Neural cell (in vitro differentiated cells): ENCODE measurements around the gene CATSPERD. TPM values are rescaled to one million over a fixed set of nuclear protein-coding genes. Genes with fewer than 3 reads are reported as not detected.

Experiments
- H2AFZ ChIP-seq: fragments of 200-600, 300-800 bp; sonication (generic), shearing (Covaris generic); 2 replicates; pipeline ENCODE4 v1.6.0; 2014; ENCODE audit warnings: low read depth, mild to moderate bottlenecking, antibody characterized with exemption, low read length, moderate library complexity
- H3F3A ChIP-seq: fragments of 200-600 bp; shearing (Covaris generic); 2 replicates; pipeline ENCODE4 v1.6.1; 2016; ENCODE audit warnings: mild to moderate bottlenecking, moderate library complexity, mixed read lengths, antibody characterized with exemption, low read length; ENCODE audit not compliant: insufficient read depth, poor library complexity, severe bottlenecking
- H3K27ac ChIP-seq: fragments of 200-600, 300-800 bp; sonication (generic), shearing (Covaris generic); 2 replicates; pipeline ENCODE4 v1.5.1; 2014; ENCODE audit warnings: mild to moderate bottlenecking, low read length, moderate library complexity
- H3K27me3 ChIP-seq: fragments of 300-800, 200-600 bp; sonication (generic), shearing (Covaris generic); 2 replicates; pipeline ENCODE4 v1.6.0; 2014; ENCODE audit warnings: mild to moderate bottlenecking, low read depth, low read length, moderate library complexity; ENCODE audit not compliant: insufficient read depth
- H3K36me3 ChIP-seq: fragments of 300-800, 200-600 bp; sonication (generic), shearing (Covaris generic); 2 replicates; pipeline ENCODE4 v1.5.1; 2014; ENCODE audit warnings: mild to moderate bottlenecking, antibody characterized with exemption, low read length, moderate library complexity; ENCODE audit not compliant: insufficient read depth
- H3K4me2 ChIP-seq: fragments of 300-800, 200-600 bp; sonication (generic), shearing (Covaris generic); 2 replicates; pipeline ENCODE4 v1.6.0; 2014; ENCODE audit warnings: mild to moderate bottlenecking, low read length
- H3K4me3 ChIP-seq: fragments of 300-800, 200-600 bp; sonication (generic), shearing (Covaris generic); 2 replicates; pipeline ENCODE4 v1.5.1; 2014; ENCODE audit warnings: mild to moderate bottlenecking, low read length, moderate library complexity
- H3K79me2 ChIP-seq: fragments of 200-600 bp; shearing (Covaris generic); replicated peaks from 2 replicates; pipeline ENCODE4 v1.6.0; 2014; ENCODE audit warnings: mild to moderate bottlenecking, low read length, moderate library complexity; ENCODE audit not compliant: insufficient read depth
- H3K9ac ChIP-seq: fragments of 300-800, 200-600 bp; sonication (generic), shearing (Covaris generic); 2 replicates; pipeline ENCODE4 v1.6.1; 2016; ENCODE audit warnings: mild to moderate bottlenecking, low read length, mixed read lengths
- H3K9me2 ChIP-seq: fragments of 200-600 bp; shearing (Covaris generic); 2 replicates; pipeline ENCODE4 v1.6.1; 2016; ENCODE audit warnings: mild to moderate bottlenecking, low read length, mixed read lengths; ENCODE audit not compliant: insufficient read depth
- H3K9me3 ChIP-seq: fragments of 200-600, 300-800 bp; sonication (generic), shearing (Covaris generic); 2 replicates; pipeline ENCODE4 v1.6.1; 2016; ENCODE audit warnings: mild to moderate bottlenecking, mixed run types, low read length, moderate library complexity, mixed read lengths
- H4K20me1 ChIP-seq: fragments of 200-600 bp; shearing (Covaris generic); 2 replicates; pipeline ENCODE4 v1.6.1; 2016; ENCODE audit warnings: mild to moderate bottlenecking, mixed run types; ENCODE audit not compliant: insufficient read depth
- EP300 ChIP-seq: fragments of 450-650 bp; conservative IDR thresholded peaks from 2 replicates; pipeline ENCODE4 v1.6.1; 2014; ENCODE audit warnings: antibody characterized with exemption, mild to moderate bottlenecking, moderate library complexity; ENCODE audit not compliant: poor library complexity, severe bottlenecking
- EZH2 ChIP-seq: fragments of 200-600, 300-800 bp; shearing (Covaris generic), sonication (generic); IDR thresholded peaks from 2 replicates; pipeline ENCODE4 v1.6.1; 2014; ENCODE audit warnings: antibody characterized with exemption, low read length, borderline replicate concordance, mild to moderate bottlenecking; ENCODE audit not compliant: insufficient read depth, poor library complexity, severe bottlenecking
- MXI1 ChIP-seq: fragments of 450-650 bp; conservative IDR thresholded peaks from 2 replicates; pipeline ENCODE4 v1.6.1; 2014; ENCODE audit warnings: antibody characterized with exemption, mild to moderate bottlenecking; ENCODE audit not compliant: poor library complexity, severe bottlenecking
- POLR2AphosphoS5 ChIP-seq: IDR thresholded peaks from 2 replicates; pipeline ENCODE4 v1.6.1; 2012
- RAD21 ChIP-seq: fragments of 450-650 bp; conservative IDR thresholded peaks from 2 replicates; pipeline ENCODE4 v1.6.1; 2014; ENCODE audit warnings: antibody characterized with exemption, mild to moderate bottlenecking, moderate library complexity
- SMC3 ChIP-seq: fragments of 450-650 bp; conservative IDR thresholded peaks from 2 replicates; pipeline ENCODE4 v1.6.1; 2014; ENCODE audit warnings: antibody characterized with exemption, mild to moderate bottlenecking, moderate library complexity; ENCODE audit not compliant: poor library complexity
- TAF1 ChIP-seq: IDR thresholded peaks from 2 replicates; pipeline ENCODE4 v1.6.1; 2012; ENCODE audit warnings: low read depth
- polyA plus RNA-seq: library from polyadenylated mRNA; depleted of rRNA; stranded (reverse); fragments of >200 nt; gene quantifications from 2 replicates; pipeline ENCODE4 v1.2.3, GENCODE V29; 2014
- TF ChIP-seq, protein P1 (sequence below): fragments of 450-650 bp; IDR thresholded peaks from 2 replicates; pipeline ENCODE4 v1.5.1; 2014; ENCODE audit warnings: antibody characterized with exemption, mild to moderate bottlenecking, moderate library complexity; ENCODE audit not compliant: poor library complexity, severe bottlenecking
- TF ChIP-seq, protein P2 (sequence below): IDR thresholded peaks from 2 replicates; pipeline ENCODE4 v1.6.1; 2012; ENCODE audit warnings: borderline replicate concordance

Gene CATSPERD
- polyA plus RNA-seq, 1 donor from 2014 or later, result not detected

DNA sequence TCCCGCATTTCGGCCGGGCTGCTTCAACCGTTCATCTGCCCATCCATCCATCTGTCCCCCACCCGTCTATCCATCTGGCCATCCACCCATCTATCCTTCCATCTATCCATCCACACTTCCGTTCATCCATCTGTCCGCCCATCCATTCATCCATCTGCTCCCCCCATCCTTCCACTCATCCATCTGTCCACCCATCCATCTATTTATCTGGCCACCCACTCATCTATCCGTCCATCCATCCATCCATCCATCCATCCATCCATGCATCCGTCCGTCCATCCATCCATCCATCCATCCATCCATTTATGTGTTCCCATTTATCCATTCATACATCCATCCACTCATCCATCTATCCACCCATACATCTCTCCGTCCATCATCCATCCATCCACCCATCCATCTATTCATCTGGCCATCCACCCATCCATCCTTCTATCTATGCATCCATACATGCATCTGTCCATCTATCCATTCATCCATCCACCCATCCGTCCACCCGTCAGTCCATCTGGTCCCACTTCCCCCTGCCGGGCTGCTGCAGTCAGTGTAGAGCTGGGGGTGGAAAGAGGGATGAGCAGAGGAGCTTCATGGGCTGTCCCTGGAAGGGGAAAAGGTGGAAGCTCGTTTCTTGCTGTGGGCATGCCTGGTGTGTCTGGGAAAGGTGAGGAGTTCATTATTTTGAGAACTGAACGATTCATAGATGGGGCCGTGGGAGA is 38.9 kb upstream of the CATSPERD start:
- H3K4me3 ChIP-seq, result peak overlapping the region; percentile 84
- no peaks in the 10 kb centered on the region for H3K9me2 ChIP-seq
- no peaks in the 10 kb centered on the region for H3K9me3 ChIP-seq
- no peaks in the 10 kb centered on the region for H4K20me1 ChIP-seq
- peak overlapping the region; percentile 44 for H2AFZ ChIP-seq
- H3K9ac ChIP-seq, result peak overlapping the region; percentile 83
- peak overlapping the region; percentile 75 for H3K27ac ChIP-seq
- H3K79me2 ChIP-seq, result peaks cover 19% of the 10 kb centered on the region
- TF ChIP-seq POLR2AphosphoS5, result no peak
- TF ChIP-seq, protein P1, sequence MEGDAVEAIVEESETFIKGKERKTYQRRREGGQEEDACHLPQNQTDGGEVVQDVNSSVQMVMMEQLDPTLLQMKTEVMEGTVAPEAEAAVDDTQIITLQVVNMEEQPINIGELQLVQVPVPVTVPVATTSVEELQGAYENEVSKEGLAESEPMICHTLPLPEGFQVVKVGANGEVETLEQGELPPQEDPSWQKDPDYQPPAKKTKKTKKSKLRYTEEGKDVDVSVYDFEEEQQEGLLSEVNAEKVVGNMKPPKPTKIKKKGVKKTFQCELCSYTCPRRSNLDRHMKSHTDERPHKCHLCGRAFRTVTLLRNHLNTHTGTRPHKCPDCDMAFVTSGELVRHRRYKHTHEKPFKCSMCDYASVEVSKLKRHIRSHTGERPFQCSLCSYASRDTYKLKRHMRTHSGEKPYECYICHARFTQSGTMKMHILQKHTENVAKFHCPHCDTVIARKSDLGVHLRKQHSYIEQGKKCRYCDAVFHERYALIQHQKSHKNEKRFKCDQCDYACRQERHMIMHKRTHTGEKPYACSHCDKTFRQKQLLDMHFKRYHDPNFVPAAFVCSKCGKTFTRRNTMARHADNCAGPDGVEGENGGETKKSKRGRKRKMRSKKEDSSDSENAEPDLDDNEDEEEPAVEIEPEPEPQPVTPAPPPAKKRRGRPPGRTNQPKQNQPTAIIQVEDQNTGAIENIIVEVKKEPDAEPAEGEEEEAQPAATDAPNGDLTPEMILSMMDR, result no peak
- no peak for TF ChIP-seq EP300
- TF ChIP-seq, protein P2, sequence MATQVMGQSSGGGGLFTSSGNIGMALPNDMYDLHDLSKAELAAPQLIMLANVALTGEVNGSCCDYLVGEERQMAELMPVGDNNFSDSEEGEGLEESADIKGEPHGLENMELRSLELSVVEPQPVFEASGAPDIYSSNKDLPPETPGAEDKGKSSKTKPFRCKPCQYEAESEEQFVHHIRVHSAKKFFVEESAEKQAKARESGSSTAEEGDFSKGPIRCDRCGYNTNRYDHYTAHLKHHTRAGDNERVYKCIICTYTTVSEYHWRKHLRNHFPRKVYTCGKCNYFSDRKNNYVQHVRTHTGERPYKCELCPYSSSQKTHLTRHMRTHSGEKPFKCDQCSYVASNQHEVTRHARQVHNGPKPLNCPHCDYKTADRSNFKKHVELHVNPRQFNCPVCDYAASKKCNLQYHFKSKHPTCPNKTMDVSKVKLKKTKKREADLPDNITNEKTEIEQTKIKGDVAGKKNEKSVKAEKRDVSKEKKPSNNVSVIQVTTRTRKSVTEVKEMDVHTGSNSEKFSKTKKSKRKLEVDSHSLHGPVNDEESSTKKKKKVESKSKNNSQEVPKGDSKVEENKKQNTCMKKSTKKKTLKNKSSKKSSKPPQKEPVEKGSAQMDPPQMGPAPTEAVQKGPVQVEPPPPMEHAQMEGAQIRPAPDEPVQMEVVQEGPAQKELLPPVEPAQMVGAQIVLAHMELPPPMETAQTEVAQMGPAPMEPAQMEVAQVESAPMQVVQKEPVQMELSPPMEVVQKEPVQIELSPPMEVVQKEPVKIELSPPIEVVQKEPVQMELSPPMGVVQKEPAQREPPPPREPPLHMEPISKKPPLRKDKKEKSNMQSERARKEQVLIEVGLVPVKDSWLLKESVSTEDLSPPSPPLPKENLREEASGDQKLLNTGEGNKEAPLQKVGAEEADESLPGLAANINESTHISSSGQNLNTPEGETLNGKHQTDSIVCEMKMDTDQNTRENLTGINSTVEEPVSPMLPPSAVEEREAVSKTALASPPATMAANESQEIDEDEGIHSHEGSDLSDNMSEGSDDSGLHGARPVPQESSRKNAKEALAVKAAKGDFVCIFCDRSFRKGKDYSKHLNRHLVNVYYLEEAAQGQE, result no peak
- TF ChIP-seq RAD21, result no peak
- no peak for TF ChIP-seq TAF1
- TF ChIP-seq SMC3, result no peak
- no peak for TF ChIP-seq MXI1
- TF ChIP-seq EZH2, result no peak
- H3F3A ChIP-seq, result no peaks in the 10 kb centered on the region
- H3K4me2 ChIP-seq, result peak overlapping the region; percentile 88
- H3K36me3 ChIP-seq, result no peaks in the 10 kb centered on the region
- no peaks in the 10 kb centered on the region for H3K27me3 ChIP-seq

DNA sequence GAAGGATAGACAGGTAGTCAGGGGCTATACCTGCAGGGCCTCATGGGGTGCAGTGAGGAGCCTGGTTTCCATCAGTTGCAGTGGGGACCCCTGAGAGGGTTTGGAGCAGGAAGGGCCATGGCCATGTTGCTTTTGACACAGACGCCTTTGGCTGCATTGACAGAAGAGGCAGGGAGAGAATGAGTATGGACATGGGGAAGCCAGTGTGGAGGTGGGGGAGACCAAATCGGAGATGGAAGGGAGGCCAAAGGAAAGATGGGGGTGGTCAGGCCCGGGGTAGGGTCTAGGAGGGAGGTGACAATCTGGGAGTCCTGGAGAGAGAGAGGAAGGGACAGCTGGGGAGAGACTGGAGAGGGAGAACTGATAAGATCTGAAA is 38.3 kb upstream of the CATSPERD start:
- Histone ChIP-seq H3K4me3 (peak overlapping the region; percentile 84), H3K27me3 (no peaks in the 10 kb centered on the region), H3K79me2 (peaks cover 19% of the 10 kb centered on the region), H3K9me3 (no peaks in the 10 kb centered on the region), H3K9me2 (no peaks in the 10 kb centered on the region), H3F3A (no peaks in the 10 kb centered on the region), H4K20me1 (no peaks in the 10 kb centered on the region), H3K27ac (peak overlapping the region; percentile 75), H2AFZ (no peak overlapping the region), H3K4me2 (peak overlapping the region; percentile 88), H3K9ac (peak overlapping the region; percentile 83), H3K36me3 (no peaks in the 10 kb centered on the region)
- no peak for TF ChIP-seq MXI1
- no peak for TF ChIP-seq POLR2AphosphoS5
- no peak for TF ChIP-seq SMC3
- TF ChIP-seq, protein P2, result no peak
- TF ChIP-seq, protein P1, result no peak
- no peak for TF ChIP-seq EZH2
- no peak for TF ChIP-seq EP300
- no peak for TF ChIP-seq RAD21
- TF ChIP-seq TAF1, result no peak
